B cell (primary cell): ENCODE measurements around the gene NBEAL1. TPM values are rescaled to one million over a fixed set of nuclear protein-coding genes. Genes with fewer than 3 reads are reported as not detected.

Source experiments
- ATAC-seq: fragments of 200-7000 bp; cut with Tn5 transposase; one replicate; pipeline ENCODE4 v1.10.0; 2021; ENCODE audit warnings: low read depth, mild to moderate bottlenecking, moderate number of reproducible peaks, moderate library complexity
- CTCF ChIA-PET: fragments of 350-600 bp; sonication (Branson Sonifier 250); formaldehyde crosslinking; loops from one replicate; lab custom pipeline; 2021; ENCODE audit warnings: antibody characterized with exemption, inconsistent platforms; lab: Charles Lee
- POLR2A ChIA-PET: fragments of 350-600 bp; sonication (Branson Sonifier 250); formaldehyde crosslinking; loops from one replicate; lab custom pipeline; 2021; ENCODE audit warnings: antibody characterized with exemption; lab: Charles Lee
- DNase-seq: peaks from one replicate; pipeline ENCODE4 v3.0.0; 2013
- H2AFZ ChIP-seq: 2 replicates; pipeline ENCODE4 v1.6.1; 2012; ENCODE audit warnings: mild to moderate bottlenecking, low read depth, low read length; ENCODE audit not compliant: insufficient read depth, poor library complexity, severe bottlenecking
- H3K27ac ChIP-seq, 2 donors: 1 replicate in 1 of 2; 2 replicates in 1 of 2; pipeline ENCODE4 v1.5.1; 2012 to 2013; ENCODE audit warnings: low read length in 2 of 2, mild to moderate bottlenecking in 2 of 2, moderate library complexity in 1 of 2
- H3K27me3 ChIP-seq, 4 experiments: fragments of 200-600 bp in 1 of 4; sonication (generic) in 1 of 4; replicated peaks in 1 of 4; 1 replicate in 2 of 4; 2 replicates in 2 of 4; pipeline versions ENCODE4 v1.6.1 to v1.7.0; 2013 to 2016; ENCODE audit warnings: low read length in 3 of 4, mild to moderate bottlenecking in 2 of 4, mixed read lengths in 1 of 4, moderate library complexity in 1 of 4; ENCODE audit not compliant: insufficient read depth in 4 of 4, control insufficient read depth in 3 of 4; ENCODE audit errors: control extremely low read depth in 1 of 4
- H3K36me3 ChIP-seq, 2 experiments: replicated peaks in 1 of 2; 1 replicate in 1 of 2; 2 replicates in 1 of 2; pipeline versions ENCODE4 v1.6.1 to v1.7.1; 2013; ENCODE audit warnings: low read length in 1 of 2; ENCODE audit not compliant: insufficient read depth in 2 of 2, control insufficient read depth in 1 of 2; ENCODE audit errors: control extremely low read depth in 1 of 2, extremely low read depth in 1 of 2
- H3K4me1 ChIP-seq, 2 donors: fragments of 200-600 bp in 1 of 2; sonication (generic) in 1 of 2; 1 replicate in 1 of 2; 2 replicates in 1 of 2; pipeline versions ENCODE4 v1.5.1 to v1.6.1; 2013 to 2017; ENCODE audit warnings: low read length in 2 of 2; ENCODE audit not compliant: control insufficient read depth in 2 of 2, insufficient read depth in 2 of 2
- H3K4me2 ChIP-seq: replicated peaks from 2 replicates; pipeline ENCODE3; 2012; ENCODE audit warnings: mild to moderate bottlenecking, low read depth, low read length; ENCODE audit not compliant: poor library complexity, severe bottlenecking
- H3K4me3 ChIP-seq, 5 experiments: fragments of 200-600 bp in 1 of 5; sonication (generic) in 1 of 5; 1 replicate in 3 of 5; 2 replicates in 2 of 5; pipeline versions ENCODE4 v1.5.1 to v1.7.0; 2011 to 2016; ENCODE audit warnings: low read length in 4 of 5, mild to moderate bottlenecking in 4 of 5, low read depth in 2 of 5, control low read depth in 1 of 5, moderate library complexity in 1 of 5; ENCODE audit not compliant: insufficient read depth in 1 of 5; ENCODE audit errors: control extremely low read depth in 1 of 5, extremely low read depth in 1 of 5
- H3K79me2 ChIP-seq: fragments of 200-600 bp; sonication (generic); one replicate; pipeline ENCODE4 v1.6.0; 2016; ENCODE audit warnings: low read length; ENCODE audit not compliant: control insufficient read depth, insufficient read depth
- H3K9ac ChIP-seq: fragments of 200-600 bp; sonication (generic); 2 replicates; pipeline ENCODE4 v1.6.1; 2017; ENCODE audit warnings: mild to moderate bottlenecking, low read length, moderate library complexity
- H3K9me3 ChIP-seq, 3 donors: one replicate each; pipeline versions ENCODE4 v1.6.1 to v1.7.1; 2013; ENCODE audit warnings: low read length in 2 of 3; ENCODE audit not compliant: control insufficient read depth in 2 of 3, insufficient read depth in 1 of 3; ENCODE audit errors: control extremely low read depth in 1 of 3
- H4K20me1 ChIP-seq: 2 replicates; pipeline ENCODE4 v1.6.0; 2012; ENCODE audit warnings: mild to moderate bottlenecking, low read length; ENCODE audit not compliant: insufficient read depth, control insufficient read depth, poor library complexity, severe bottlenecking
- H3K27ac Mint-ChIP-seq: one replicate; pipeline ENCODE4 v1.8.0; 2021; ENCODE audit warnings: mixed read lengths
- H3K27me3 Mint-ChIP-seq: one replicate; pipeline ENCODE4 v1.8.0; 2021; ENCODE audit warnings: mixed read lengths
- H3K4me1 Mint-ChIP-seq: one replicate; pipeline ENCODE4 v1.8.0; 2021; ENCODE audit warnings: mixed read lengths
- H3K4me3 Mint-ChIP-seq: one replicate; pipeline ENCODE4 v1.8.0; 2021; ENCODE audit warnings: mixed read lengths
- H3K9me3 Mint-ChIP-seq: one replicate; pipeline ENCODE4 v1.8.0; 2022; ENCODE audit warnings: mixed read lengths; ENCODE audit not compliant: insufficient read depth
- CTCF ChIP-seq: fragments of 200-600 bp; IDR thresholded peaks from one replicate; pipeline ENCODE4 v1.8.0; 2022; ENCODE audit warnings: antibody characterized with exemption, mild to moderate bottlenecking
- EZH2 ChIP-seq: IDR thresholded peaks from 2 replicates; pipeline ENCODE4 v1.6.1; 2012; ENCODE audit warnings: borderline replicate concordance, low read depth, mild to moderate bottlenecking, moderate library complexity, low read length; ENCODE audit not compliant: insufficient read depth, poor library complexity, severe bottlenecking
- WGBS: methylation state at CpG from one replicate; pipeline ENCODE4 v1.1.5; 2013; ENCODE audit warnings: missing lambda C conversion rate; ENCODE audit not compliant: insufficient coverage; 5-methylcytosine and 5-hydroxymethylcytosine counted together
- intact Hi-C: fragments of 100-400 bp; cut with micrococcal nuclease; formaldehyde crosslinking; loops from one replicate; pipeline ENCODE4 v1.10.0; 2022
- polyA plus RNA-seq: library from polyadenylated mRNA; depleted of rRNA; stranded (reverse); fragments of >200 nt; gene quantifications from 2 replicates; pipeline ENCODE4 v1.2.3, GENCODE V29; 2012
- total RNA-seq, 2 donors: library from RNA; stranded (reverse); fragments of 120-200 nt in 1 of 2; gene quantifications; 1 replicate in 1 of 2; 2 replicates in 1 of 2; pipeline versions ENCODE4 v1.2.3 to v1.2.4, GENCODE V29; 2013 to 2022

The NBEAL1 gene
- total and polyA plus RNA-seq, 2 donors (not counting 1 experiment from before 2014, with no cell fraction given), result 2.2 to 22.0 TPM

GRCh38 chr2:203043226-203043625, 28.6 kb downstream of the NBEAL1 start:
- no peak overlapping the region for H2AFZ ChIP-seq
- DNase-seq, result no peak
- ChIA-PET CTCF (no interaction called here), POLR2A (no interaction called here)
- H3K27me3 ChIP-seq, result no peaks in the 10 kb centered on the region
- H3K36me3 ChIP-seq, result peaks cover 0 to 6% of the 10 kb centered on the region in 2 experiments
- WGBS, result 100% methylated on average over 2 of the region's 2 CpGs
- H3K9me3 ChIP-seq, result peaks cover 0 to 1% (median 0%) of the 10 kb centered on the region in 3 donors
- intact Hi-C loops, result no loop called here
- H3K27ac ChIP-seq, result no peak overlapping the region
- Mint-ChIP-seq H3K27me3 (no peaks in the 10 kb centered on the region), H3K9me3 (no peaks in the 10 kb centered on the region), H3K4me1 (no peaks in the 10 kb centered on the region), H3K27ac (no peak overlapping the region), H3K4me3 (no peak overlapping the region)
- no peaks in the 10 kb centered on the region for H4K20me1 ChIP-seq
- no peaks in the 10 kb centered on the region for H3K79me2 ChIP-seq
- H3K4me1 ChIP-seq, result no peaks in the 10 kb centered on the region
- no peak for ATAC-seq
- TF ChIP-seq EZH2 (no peak), CTCF (no peak)
- no peak overlapping the region for H3K9ac ChIP-seq
- no peak overlapping the region for H3K4me2 ChIP-seq
- H3K4me3 ChIP-seq, result no peak overlapping the region

GRCh38 chr2:203045867-203046266, 31.2 kb downstream of the NBEAL1 start:
- no peaks in the 10 kb centered on the region for H3K27me3 Mint-ChIP-seq
- POLR2A ChIA-PET, result no interaction called here
- CTCF ChIA-PET, result no interaction called here

More at GRCh38 chr2:203045867-203046266, 31.2 kb downstream of the NBEAL1 start:
- Histone ChIP-seq H3K4me2 (no peak overlapping the region), H3K4me3 (no peak overlapping the region), H3K27ac (no peak overlapping the region), H3K36me3 (peaks cover 0 to 10% of the 10 kb centered on the region in 2 experiments), H3K4me1 (no peaks in the 10 kb centered on the region), H3K9me3 (peaks cover 0 to 1% (median 0%) of the 10 kb centered on the region in 3 donors), H3K9ac (no peak overlapping the region), H3K79me2 (no peaks in the 10 kb centered on the region), H2AFZ (no peak overlapping the region), H4K20me1 (no peaks in the 10 kb centered on the region), H3K27me3 (no peaks in the 10 kb centered on the region)
- no peak for DNase-seq
- no peaks in the 10 kb centered on the region for H3K4me1 Mint-ChIP-seq
- TF ChIP-seq CTCF (no peak), EZH2 (no peak)
- WGBS, result 100% methylated on average over 1 of the region's 1 CpG
- no peak for ATAC-seq
- no peak overlapping the region for H3K4me3 Mint-ChIP-seq
- no peak overlapping the region for H3K27ac Mint-ChIP-seq
- intact Hi-C loops, result no loop called here
- H3K9me3 Mint-ChIP-seq, result no peaks in the 10 kb centered on the region
